ENCODE data around the gene KIF6. TPM values are rescaled to one million over a fixed set of nuclear protein-coding genes. Genes with fewer than 3 reads are reported as not detected.

The KIF6 gene
- total RNA-seq, 1 donor from 2014 or later: 0.43 TPM

- intact Hi-C loops (cut with DNase I): no loop called here
- Histone ChIP-seq H3K4me1 (peaks cover 5 to 10% of the 10 kb centered on the region in 2 donors), H3K27me3 (no peaks in the 10 kb centered on the region), H3K9me3 (no peaks in the 10 kb centered on the region), H3K27ac (no peak overlapping the region), H3K4me3 (no peak overlapping the region), H3K36me3 (no peaks in the 10 kb centered on the region)
- DNase-seq (ENCODE audit: low spot score in 2 of 2): no peak
- no peak for TF ChIP-seq CTCF (IDR thresholded peaks at IDR 0.05)
Measured at GRCh38 chr6:39558079-39558478, 167.1 kb downstream of the KIF6 start.

- no peaks in the 10 kb centered on the region for H3K36me3 ChIP-seq
- H3K9me3 ChIP-seq: no peaks in the 10 kb centered on the region
- TF ChIP-seq CTCF (IDR thresholded peaks at IDR 0.05): no peak
- intact Hi-C loops (cut with DNase I): no loop called here
- no peaks in the 10 kb centered on the region for H3K27me3 ChIP-seq
- H3K4me3 ChIP-seq: no peak overlapping the region
- no peak overlapping the region for H3K27ac ChIP-seq
- H3K4me1 ChIP-seq: peaks cover 5 to 13% of the 10 kb centered on the region in 2 donors
- no peak for DNase-seq (ENCODE audit: low spot score in 2 of 2)
Measured at GRCh38 chr6:39555136-39555535, 170.1 kb downstream of the KIF6 start.

- intact Hi-C loops (cut with DNase I): no loop called here
- H3K4me3 ChIP-seq: no peak overlapping the region
- no peak for TF ChIP-seq CTCF (IDR thresholded peaks at IDR 0.05)
Measured at GRCh38 chr6:39553860-39554802, 171.1 kb downstream of the KIF6 start.

GRCh38 chr6:39553029-39553428 is 172.2 kb downstream of the KIF6 start:
- Histone ChIP-seq H3K27me3 (no peaks in the 10 kb centered on the region), H3K9me3 (no peaks in the 10 kb centered on the region), H3K36me3 (no peaks in the 10 kb centered on the region), H3K27ac (no peak overlapping the region), H3K4me1 (peaks cover 5 to 13% of the 10 kb centered on the region in 2 donors), H3K4me3 (no peak overlapping the region)
- DNase-seq (ENCODE audit: low spot score in 2 of 2): no peak
- intact Hi-C loops (cut with DNase I): no loop called here
- no peak for TF ChIP-seq CTCF (IDR thresholded peaks at IDR 0.05)

More at GRCh38 chr6:39553860-39554802, 171.1 kb downstream of the KIF6 start:
- Histone ChIP-seq H3K9me3 (no peaks in the 10 kb centered on the region), H3K27me3 (no peaks in the 10 kb centered on the region), H3K27ac (no peak overlapping the region), H3K4me1 (peaks cover 5 to 13% of the 10 kb centered on the region in 2 donors), H3K36me3 (no peaks in the 10 kb centered on the region)
- DNase-seq (ENCODE audit: low spot score in 2 of 2): no peak

GRCh38 chr6:39550191-39550590 is 175.0 kb downstream of the KIF6 start:
- no peak overlapping the region for H3K4me3 ChIP-seq
- no peaks in the 10 kb centered on the region for H3K27me3 ChIP-seq
- DNase-seq (ENCODE audit: low spot score in 2 of 2): no peak
- peaks cover 5 to 13% of the 10 kb centered on the region in 2 donors for H3K4me1 ChIP-seq
- intact Hi-C loops (cut with DNase I): no loop called here
- H3K27ac ChIP-seq: no peak overlapping the region
- no peaks in the 10 kb centered on the region for H3K9me3 ChIP-seq
- TF ChIP-seq CTCF (IDR thresholded peaks at IDR 0.05): no peak
- H3K36me3 ChIP-seq: no peaks in the 10 kb centered on the region

Measured in ascending aorta (tissue), 2 donors.